Measurements from ENCODE around the gene ATP1B3. TPM values are rescaled to one million over a fixed set of nuclear protein-coding genes. Genes with fewer than 3 reads are reported as not detected.

The ATP1B3 gene
- polyA plus RNA-seq, 1 donor from 2014 or later, result 131 TPM

DNA sequence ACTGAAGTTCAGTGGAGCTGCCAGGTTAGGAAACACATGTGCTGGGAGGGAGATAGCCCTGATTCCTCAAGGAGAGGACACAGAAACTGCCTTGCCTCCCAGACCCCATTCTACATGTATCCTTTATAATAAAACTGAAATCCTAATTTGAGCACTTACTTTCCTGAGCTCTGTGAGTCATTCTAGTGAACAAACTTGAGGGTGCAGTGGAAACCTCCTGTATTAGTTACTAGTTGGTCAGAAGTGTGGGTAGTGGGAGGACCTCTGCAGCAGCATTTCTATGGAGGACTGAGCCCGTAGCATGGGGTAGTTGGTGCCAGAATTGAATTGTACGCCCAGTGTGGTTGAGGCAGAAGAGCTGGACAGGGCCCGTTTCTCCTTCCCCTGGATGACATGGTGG lies 23.9 kb downstream of the ATP1B3 start:
- H3K27me3 ChIP-seq (ENCODE audit: insufficient read depth, low read depth, low read length), result no peaks in the 10 kb centered on the region
- H2AFZ ChIP-seq (ENCODE audit: low read depth, low read length), result no peak overlapping the region
- no peaks in the 10 kb centered on the region for H3K9me2 ChIP-seq (ENCODE audit: insufficient read depth, low read length)
- H4K20me1 ChIP-seq (ENCODE audit: insufficient read depth), result no peaks in the 10 kb centered on the region
- H3K4me3 ChIP-seq (ENCODE audit: low read length), result no peak overlapping the region
- no peak overlapping the region for H3K27ac ChIP-seq (ENCODE audit: low read length)
- no peaks in the 10 kb centered on the region for H3K36me3 ChIP-seq (ENCODE audit: insufficient read depth, low read length)
- no peaks in the 10 kb centered on the region for H3F3A ChIP-seq (ENCODE audit: insufficient read depth, low read length, poor library complexity, severe bottlenecking)
- no peak overlapping the region for H3K9ac ChIP-seq (ENCODE audit: low read length)
- no peaks in the 10 kb centered on the region for H3K9me3 ChIP-seq (ENCODE audit: low read length)
- TF ChIP-seq TAF1 (IDR thresholded peaks at IDR 0.05; ENCODE audit: low read depth) (no peak), POLR2AphosphoS5 (IDR thresholded peaks at IDR 0.05) (no peak), SMC3 (conservative IDR thresholded peaks at IDR 0.05; ENCODE audit: poor library complexity) (no peak), EZH2 (IDR thresholded peaks at IDR 0.05; ENCODE audit: borderline replicate concordance, insufficient read depth, low read length, poor library complexity, severe bottlenecking) (no peak), MXI1 (conservative IDR thresholded peaks at IDR 0.05; ENCODE audit: poor library complexity, severe bottlenecking) (no peak), RAD21 (conservative IDR thresholded peaks at IDR 0.05) (no peak), EP300 (conservative IDR thresholded peaks at IDR 0.05; ENCODE audit: poor library complexity, severe bottlenecking) (no peak)
- TF ChIP-seq, protein P1, sequence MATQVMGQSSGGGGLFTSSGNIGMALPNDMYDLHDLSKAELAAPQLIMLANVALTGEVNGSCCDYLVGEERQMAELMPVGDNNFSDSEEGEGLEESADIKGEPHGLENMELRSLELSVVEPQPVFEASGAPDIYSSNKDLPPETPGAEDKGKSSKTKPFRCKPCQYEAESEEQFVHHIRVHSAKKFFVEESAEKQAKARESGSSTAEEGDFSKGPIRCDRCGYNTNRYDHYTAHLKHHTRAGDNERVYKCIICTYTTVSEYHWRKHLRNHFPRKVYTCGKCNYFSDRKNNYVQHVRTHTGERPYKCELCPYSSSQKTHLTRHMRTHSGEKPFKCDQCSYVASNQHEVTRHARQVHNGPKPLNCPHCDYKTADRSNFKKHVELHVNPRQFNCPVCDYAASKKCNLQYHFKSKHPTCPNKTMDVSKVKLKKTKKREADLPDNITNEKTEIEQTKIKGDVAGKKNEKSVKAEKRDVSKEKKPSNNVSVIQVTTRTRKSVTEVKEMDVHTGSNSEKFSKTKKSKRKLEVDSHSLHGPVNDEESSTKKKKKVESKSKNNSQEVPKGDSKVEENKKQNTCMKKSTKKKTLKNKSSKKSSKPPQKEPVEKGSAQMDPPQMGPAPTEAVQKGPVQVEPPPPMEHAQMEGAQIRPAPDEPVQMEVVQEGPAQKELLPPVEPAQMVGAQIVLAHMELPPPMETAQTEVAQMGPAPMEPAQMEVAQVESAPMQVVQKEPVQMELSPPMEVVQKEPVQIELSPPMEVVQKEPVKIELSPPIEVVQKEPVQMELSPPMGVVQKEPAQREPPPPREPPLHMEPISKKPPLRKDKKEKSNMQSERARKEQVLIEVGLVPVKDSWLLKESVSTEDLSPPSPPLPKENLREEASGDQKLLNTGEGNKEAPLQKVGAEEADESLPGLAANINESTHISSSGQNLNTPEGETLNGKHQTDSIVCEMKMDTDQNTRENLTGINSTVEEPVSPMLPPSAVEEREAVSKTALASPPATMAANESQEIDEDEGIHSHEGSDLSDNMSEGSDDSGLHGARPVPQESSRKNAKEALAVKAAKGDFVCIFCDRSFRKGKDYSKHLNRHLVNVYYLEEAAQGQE (IDR thresholded peaks at IDR 0.05; ENCODE audit: borderline replicate concordance), result no peak
- TF ChIP-seq, protein P2, sequence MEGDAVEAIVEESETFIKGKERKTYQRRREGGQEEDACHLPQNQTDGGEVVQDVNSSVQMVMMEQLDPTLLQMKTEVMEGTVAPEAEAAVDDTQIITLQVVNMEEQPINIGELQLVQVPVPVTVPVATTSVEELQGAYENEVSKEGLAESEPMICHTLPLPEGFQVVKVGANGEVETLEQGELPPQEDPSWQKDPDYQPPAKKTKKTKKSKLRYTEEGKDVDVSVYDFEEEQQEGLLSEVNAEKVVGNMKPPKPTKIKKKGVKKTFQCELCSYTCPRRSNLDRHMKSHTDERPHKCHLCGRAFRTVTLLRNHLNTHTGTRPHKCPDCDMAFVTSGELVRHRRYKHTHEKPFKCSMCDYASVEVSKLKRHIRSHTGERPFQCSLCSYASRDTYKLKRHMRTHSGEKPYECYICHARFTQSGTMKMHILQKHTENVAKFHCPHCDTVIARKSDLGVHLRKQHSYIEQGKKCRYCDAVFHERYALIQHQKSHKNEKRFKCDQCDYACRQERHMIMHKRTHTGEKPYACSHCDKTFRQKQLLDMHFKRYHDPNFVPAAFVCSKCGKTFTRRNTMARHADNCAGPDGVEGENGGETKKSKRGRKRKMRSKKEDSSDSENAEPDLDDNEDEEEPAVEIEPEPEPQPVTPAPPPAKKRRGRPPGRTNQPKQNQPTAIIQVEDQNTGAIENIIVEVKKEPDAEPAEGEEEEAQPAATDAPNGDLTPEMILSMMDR (IDR thresholded peaks at IDR 0.05; ENCODE audit: poor library complexity, severe bottlenecking), result no peak
- peaks cover 11% of the 10 kb centered on the region for H3K79me2 ChIP-seq (replicated peaks; ENCODE audit: insufficient read depth, low read length)
- no peak overlapping the region for H3K4me2 ChIP-seq (ENCODE audit: low read length)

DNA sequence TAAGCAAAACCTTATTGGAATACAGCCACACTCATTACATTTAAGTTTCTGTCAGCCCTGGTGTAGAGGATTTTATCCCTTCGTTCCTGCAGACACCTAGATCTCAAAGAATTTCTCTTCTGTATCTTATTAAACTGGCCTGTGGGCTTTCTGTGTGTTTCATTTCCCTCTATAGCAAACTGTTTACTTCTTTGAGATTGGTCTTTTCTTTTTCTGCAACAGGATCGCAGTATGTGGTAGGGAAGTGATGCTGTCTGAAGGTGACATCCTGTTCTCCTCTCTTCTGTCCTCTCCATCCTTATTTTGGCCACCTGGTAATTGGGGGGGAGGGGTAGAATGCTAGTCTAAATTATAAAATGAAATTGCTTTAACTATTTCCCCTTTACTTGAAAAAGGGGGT lies 25.5 kb downstream of the ATP1B3 start:
- no peak overlapping the region for H3K4me2 ChIP-seq (ENCODE audit: low read length)
- no peak overlapping the region for H3K27ac ChIP-seq (ENCODE audit: low read length)
- H3K9ac ChIP-seq (ENCODE audit: low read length), result no peak overlapping the region
- H3K9me3 ChIP-seq (ENCODE audit: low read length), result no peaks in the 10 kb centered on the region
- peaks cover 5% of the 10 kb centered on the region for H3K36me3 ChIP-seq (ENCODE audit: insufficient read depth, low read length)
- H4K20me1 ChIP-seq (ENCODE audit: insufficient read depth), result no peaks in the 10 kb centered on the region
- no peak for TF ChIP-seq MXI1 (conservative IDR thresholded peaks at IDR 0.05; ENCODE audit: poor library complexity, severe bottlenecking)
- no peak for TF ChIP-seq RAD21 (conservative IDR thresholded peaks at IDR 0.05)
- no peak for TF ChIP-seq EZH2 (IDR thresholded peaks at IDR 0.05; ENCODE audit: borderline replicate concordance, insufficient read depth, low read length, poor library complexity, severe bottlenecking)
- no peak for TF ChIP-seq POLR2AphosphoS5 (IDR thresholded peaks at IDR 0.05)
- TF ChIP-seq, protein P2 (IDR thresholded peaks at IDR 0.05; ENCODE audit: poor library complexity, severe bottlenecking), result no peak
- TF ChIP-seq SMC3 (conservative IDR thresholded peaks at IDR 0.05; ENCODE audit: poor library complexity), result no peak
- no peak overlapping the region for H3K4me3 ChIP-seq (ENCODE audit: low read length)
- no peak overlapping the region for H2AFZ ChIP-seq (ENCODE audit: low read depth, low read length)
- H3F3A ChIP-seq (ENCODE audit: insufficient read depth, low read length, poor library complexity, severe bottlenecking), result no peaks in the 10 kb centered on the region
- no peaks in the 10 kb centered on the region for H3K9me2 ChIP-seq (ENCODE audit: insufficient read depth, low read length)
- H3K27me3 ChIP-seq (ENCODE audit: insufficient read depth, low read depth, low read length), result no peaks in the 10 kb centered on the region
- H3K79me2 ChIP-seq (replicated peaks; ENCODE audit: insufficient read depth, low read length), result peaks cover 5% of the 10 kb centered on the region

All from neural cell (in vitro differentiated cells).